HG03139 (cell line): ENCODE data around the gene ABR.
A peak's percentile ranks its signal among the peaks of the same experiment; 100 is the strongest.

Source experiments
- ATAC-seq: cut with Tn5 transposase; IDR thresholded peaks from one replicate; pipeline ENCODE4 v1.9.1; 2021; ENCODE audit not compliant: unreplicated experiment

The ABR gene

DNA sequence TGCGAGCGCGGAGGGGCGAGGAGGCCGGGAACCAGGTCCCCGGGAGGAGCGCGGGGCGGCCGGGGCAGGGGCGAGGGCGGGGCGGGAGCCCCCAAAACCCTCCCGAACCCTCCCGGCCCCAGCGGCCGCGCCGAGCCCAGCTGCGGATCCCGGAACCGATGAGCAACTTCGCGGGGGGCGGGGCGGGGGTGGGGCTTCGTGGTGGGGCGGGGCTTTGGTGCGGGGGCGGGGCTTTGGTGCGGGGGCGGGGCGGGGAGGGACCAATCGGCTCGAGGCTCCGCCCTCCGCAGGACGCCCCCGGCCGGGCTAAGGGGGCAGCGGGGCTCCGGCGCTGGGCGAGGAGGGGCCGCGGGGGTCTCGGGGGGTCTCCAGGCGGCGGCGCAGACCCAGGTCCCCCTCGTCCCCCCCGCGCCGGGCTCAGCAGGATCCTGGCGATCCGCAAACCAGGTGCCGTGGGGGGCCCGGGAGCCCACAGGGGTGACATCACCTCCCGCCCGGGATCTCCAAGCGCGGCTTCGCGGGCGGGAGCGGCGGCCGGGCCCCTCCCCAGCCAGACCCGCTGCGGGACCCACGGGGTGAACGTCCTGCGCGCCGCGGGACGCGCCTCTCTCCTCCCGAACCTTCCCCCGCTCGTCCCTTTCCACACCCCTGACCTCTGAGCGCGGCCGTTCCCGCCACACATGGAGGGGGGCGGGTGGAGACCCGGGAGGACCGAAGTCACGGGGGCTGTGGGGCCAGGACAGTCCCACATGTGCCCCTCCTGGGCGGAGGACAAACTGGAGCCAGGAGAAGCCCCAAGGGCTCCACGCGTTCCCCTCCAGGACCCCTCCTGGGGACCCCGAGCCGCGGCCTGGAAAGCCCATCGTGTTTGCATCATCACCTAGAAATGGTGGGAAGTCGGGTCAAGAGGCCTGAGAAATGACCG is at the start of gene ABR:
ABR (minus strand) TSS at position 164 of the 925 bp plus-strand sequence. CDS start 254 bp downstream, outside the sequence.
- no peak for ATAC-seq

GRCh38 chr17:1229349-1229899 is 49.6 kb upstream of the ABR start:
- peak; percentile 50 for ATAC-seq

DNA sequence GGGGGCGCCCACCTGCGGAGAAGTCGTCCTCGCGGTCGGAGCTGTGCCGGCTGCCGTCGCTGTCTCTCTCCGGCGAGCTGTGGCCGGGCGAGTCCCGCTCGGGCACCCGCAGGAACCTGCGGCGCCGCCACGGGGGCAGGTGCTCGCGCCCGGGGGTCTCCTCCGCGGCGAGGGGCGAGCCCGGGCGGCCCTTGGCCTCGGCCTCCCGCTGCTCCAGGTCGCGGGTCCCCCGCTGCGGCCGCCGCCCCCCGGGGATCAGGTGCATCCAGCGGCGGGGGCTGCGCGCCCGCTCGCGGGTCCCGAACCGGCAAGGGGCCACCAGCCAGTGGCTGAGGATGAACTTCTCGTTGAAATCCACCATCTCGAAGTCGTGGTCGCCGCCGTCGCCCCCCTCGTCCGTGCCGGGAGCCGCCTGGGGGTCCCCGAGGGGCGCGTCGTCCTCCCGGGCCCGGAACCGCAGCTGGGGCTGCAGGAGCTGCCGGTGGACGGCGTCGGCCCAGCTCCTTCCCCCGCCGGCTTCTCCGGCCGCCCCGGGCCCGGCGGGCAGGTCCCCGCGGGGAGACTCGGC is 49.1 kb upstream of the ABR start:
- ATAC-seq = peak; percentile 6

DNA sequence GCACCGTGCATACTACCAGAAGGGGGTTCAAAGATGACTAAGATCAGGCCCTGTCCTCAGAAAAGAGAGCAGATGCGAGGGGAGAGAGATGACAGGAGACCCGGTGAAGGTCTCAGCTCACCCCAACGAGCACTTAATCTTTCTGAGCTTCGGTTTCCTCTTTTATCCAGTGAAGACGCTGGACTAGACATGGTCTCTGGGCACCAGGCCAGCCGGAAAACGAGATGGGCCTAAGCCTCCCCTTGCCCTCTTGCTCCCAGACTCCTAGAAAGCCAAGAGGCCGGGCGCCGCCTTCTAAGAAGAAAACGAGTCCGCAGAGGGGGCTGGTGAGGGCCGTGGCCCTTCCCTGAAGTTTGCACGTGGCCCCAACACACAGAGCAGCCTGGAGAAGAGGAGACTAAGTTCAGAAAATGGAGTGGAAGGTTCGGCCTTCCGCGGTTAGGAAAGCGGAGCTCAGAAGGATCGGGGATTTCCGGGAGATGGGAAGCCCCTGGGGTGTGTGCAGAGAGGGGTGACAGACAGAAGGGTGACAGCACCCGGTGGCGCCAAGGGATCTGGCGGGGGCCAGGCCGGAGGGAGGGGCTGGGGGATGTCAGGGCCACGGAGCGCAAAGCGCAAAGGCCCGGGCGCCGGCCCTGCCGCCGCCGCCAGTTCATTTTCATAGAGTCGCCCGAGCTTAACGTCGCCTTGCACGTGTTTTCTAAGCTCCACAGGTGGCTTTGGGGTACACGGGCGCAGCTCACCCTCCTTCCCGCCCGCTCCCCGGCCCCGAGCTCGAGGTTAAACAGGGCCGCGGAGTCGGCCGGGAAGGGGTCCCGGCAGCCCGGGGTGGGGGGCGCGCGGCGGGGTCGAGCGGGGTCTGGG is 48.4 kb upstream of the ABR start:
- ATAC-seq = peak; percentile 38

GRCh38 chr17:1227365-1227764 is 47.6 kb upstream of the ABR start:
- ATAC-seq = no peak

GRCh38 chr17:1226308-1226707 is 46.5 kb upstream of the ABR start:
- ATAC-seq = no peak

DNA sequence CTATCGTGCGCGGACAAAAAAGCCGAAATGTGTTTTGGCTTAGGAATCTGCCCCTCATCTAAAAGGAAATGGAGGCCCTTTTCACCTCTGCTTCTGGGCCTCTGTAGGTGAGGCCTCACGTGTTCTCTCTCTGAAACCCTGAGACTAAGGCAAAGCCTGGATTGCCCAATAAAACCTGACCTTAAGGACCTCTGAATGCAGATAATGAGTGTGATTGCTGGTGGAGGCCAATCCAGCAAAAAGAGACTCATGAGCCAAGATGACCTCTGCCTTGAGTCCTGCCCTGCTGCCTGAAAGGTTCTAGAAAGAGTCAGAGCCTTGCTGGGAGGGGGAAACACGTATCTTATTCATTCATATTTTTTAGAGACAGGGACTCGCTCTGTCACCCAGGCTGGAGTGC is 44.5 kb upstream of the ABR start:
- ATAC-seq = no peak

GRCh38 chr17:1223662-1224061 is 43.9 kb upstream of the ABR start:
- ATAC-seq = no peak

DNA sequence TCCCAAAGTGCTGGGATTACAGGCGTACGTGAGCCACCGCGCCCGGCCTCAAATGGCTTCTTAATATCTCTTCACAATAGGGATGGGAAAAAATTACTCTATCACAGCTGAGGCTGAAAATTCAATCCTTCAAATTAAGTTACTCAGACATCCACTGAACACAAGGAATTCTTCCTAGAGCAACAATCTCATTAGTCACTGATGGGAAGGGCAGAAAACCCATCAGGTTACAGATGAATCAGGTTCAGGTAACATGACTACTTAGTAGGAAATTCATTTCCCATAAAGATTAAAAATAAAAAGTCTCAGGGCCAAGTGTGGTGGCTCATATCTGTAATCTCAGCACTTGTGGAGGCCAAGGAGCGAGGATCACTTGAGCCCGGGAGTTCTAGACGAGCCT is 42.5 kb upstream of the ABR start:
- no peak for ATAC-seq

GRCh38 chr17:1221209-1221608 is 41.4 kb upstream of the ABR start:
- ATAC-seq = no peak

GRCh38 chr17:1220346-1220745 is 40.6 kb upstream of the ABR start:
- ATAC-seq = no peak

DNA sequence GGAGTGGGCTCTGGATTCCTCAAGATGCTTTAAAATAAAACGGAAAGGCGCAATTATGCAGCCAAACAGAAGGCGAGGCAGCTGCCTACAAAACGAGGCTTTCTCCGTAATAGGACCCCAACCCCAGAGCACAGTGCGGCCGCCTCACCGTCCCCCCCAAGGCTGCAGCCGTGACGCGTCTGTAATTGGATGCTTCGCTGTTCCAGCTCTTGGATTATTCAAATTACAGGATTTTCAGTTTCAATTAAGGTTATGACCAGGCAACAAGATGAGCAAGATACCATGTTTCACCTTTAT is 37.3 kb upstream of the ABR start:
- ATAC-seq = no peak

- no peak for ATAC-seq
These were observed 36.7 kb upstream of the ABR start for GRCh38 chr17:1216217-1217088.

DNA sequence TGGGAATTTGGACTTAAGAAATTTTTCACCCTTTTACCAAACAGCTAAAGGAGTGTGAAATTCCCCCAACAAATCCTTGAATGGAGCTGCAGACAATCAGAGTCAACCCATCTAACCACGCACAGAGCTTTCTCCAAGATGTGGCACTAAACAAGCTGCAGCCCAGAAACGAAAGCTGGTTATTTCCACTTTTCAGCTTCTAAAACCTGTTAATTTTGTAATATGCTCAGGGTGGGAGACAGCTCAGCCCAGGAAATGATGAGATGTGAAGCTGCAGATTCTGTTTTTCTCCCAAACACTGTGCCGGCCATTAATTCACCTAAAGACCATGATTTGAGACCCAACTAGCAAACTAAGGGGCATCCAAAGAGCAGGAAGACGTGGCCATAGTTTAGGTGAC is 33.2 kb upstream of the ABR start:
- no peak for ATAC-seq

DNA sequence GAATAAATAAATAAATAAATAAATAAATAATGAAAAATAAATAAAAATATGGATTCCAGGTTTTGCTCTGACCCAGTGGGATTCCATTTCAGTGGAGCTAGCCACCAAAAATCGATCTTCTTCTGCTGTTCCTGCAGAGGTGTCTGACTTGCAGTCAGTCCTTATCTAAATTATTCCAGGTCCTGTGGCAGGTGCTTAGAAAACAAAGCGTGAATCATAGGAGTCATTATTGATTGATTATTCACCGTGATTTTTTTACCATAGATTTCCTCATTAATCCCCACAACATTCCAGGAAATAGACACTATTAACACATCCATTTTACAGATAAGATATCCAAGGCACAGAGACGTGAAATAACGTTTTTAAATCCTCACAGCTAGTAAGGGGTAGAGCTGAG is 31.5 kb upstream of the ABR start:
- no peak for ATAC-seq

DNA sequence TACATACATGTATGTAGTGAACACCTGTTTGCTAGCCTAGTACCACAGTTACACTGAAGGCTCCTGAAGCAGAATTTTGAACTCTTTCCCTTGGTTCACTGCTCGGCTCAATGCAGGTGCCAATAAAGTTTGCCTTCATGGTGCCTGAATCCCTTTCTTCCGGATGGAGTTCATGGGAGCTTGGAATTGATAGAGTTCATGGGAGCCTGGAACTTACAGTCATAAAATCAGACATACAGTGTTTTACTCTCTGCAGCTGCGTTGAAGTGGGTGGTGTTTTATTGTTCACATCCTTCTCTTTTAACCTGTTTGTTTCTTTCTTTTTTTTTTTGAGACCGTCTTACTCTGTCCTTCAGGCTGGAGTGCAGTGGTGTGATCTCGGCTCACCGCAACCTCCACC is 29.2 kb upstream of the ABR start:
- ATAC-seq = no peak

DNA sequence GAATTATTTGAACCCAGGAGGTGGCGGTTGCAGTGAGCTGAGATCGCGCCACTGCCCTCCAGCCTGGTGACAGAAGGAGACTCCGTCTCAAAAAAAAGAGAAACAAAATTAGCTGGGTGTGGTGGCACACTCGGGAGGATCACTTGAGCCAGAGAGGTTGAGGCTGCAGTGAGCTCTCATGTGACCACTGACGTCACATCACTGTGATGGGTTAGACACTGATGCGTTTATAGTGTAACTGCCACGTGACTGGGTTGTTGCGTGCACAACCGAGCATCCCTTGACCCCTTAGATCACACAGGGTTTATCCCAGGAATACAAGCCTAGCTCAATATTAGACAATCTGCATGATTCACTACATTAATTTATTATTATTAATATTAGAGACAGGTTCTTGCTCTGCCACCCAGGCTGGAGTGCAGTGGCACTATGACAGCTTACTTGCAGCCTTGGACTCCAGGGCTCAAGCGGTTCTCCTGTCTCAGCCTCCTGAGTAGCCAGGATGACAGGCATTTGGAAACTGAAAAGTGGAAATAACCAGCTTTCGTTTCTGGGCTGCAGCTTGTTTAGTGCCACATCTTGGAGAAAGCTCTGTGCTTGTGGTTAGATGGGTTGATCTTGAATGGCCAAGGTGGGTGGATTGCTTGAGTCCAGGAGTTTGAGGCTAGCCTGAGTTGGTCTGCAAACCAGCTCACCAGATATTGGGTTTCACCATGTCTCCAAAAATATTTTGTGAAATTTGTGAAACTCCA is 26.4 kb upstream of the ABR start:
- ATAC-seq = no peak

DNA sequence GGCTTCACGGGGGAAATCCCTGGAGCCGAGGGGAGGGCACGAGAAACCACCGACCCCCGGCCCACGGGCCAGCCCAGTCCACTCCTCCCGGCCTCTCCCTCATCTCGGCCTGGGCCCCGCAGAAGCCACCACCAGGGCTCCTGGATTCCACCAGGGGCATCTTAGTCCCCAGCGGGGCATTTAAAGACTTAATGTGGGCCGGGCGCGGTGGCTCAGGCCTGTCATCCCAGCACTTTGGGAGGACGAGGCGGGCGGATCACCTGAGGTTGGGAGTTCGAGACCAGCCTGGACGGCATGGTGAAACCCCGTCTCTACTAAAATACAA is 24.1 kb upstream of the ABR start:
- ATAC-seq = no peak

GRCh38 chr17:1203111-1203966 is 23.6 kb upstream of the ABR start:
- no peak for ATAC-seq
